Measurements from ENCODE around the gene EYA2. TPM values are rescaled to one million over a fixed set of nuclear protein-coding genes. Genes with fewer than 3 reads are reported as not detected.
"Not testable (repeated sequence)": the region's sequence is repeated elsewhere in the genome, so short reads cannot be mapped to it uniquely, and the experiment has no call there.

Gene EYA2
- total and polyA plus RNA-seq, 2 donors (not counting 1 experiment from before 2014, with no cell fraction given): 1.1 to 2.8 TPM

DNA sequence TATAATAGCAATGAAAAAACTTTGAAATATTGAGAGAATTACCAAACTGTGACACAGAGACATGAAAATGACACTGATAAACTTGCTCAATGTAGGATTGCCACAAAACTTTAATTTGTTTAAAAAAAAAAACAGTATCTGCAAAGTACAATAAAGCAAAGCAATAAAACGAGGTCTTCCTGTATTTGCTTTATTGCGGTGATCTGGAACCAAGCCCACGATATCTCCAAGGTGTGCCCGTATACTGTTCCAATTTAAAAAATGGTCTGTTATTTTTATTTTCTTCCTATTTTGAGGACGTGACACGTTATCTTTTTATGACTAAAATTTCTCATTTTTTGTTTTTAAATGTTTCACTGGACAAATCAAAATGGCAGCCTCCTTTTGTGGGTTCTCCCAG is 25.5 kb downstream of the EYA2 start:
- H3K4me3 ChIP-seq (ENCODE audit: control extremely low read depth in 1 of 5, extremely low read depth in 1 of 5, insufficient read depth in 1 of 5, low read depth in 2 of 5, low read length in 4 of 5): no peak overlapping the region
- Mint-ChIP-seq H3K4me3 (no peak overlapping the region), H3K9me3 (ENCODE audit: insufficient read depth) (peaks cover 8% of the 10 kb centered on the region), H3K4me1 (no peaks in the 10 kb centered on the region), H3K27ac (no peak overlapping the region), H3K27me3 (peaks cover 22% of the 10 kb centered on the region)
- no peaks in the 10 kb centered on the region for H3K27me3 ChIP-seq (replicated peaks in 1 of 4; ENCODE audit: control extremely low read depth in 1 of 4, control insufficient read depth in 3 of 4, insufficient read depth in 4 of 4, low read length in 3 of 4)
- H4K20me1 ChIP-seq (ENCODE audit: control insufficient read depth, insufficient read depth, low read length, poor library complexity, severe bottlenecking): no peaks in the 10 kb centered on the region
- POLR2A ChIA-PET: no interaction called here
- intact Hi-C loops (cut with micrococcal nuclease): no loop called here
- H3K9me3 ChIP-seq (ENCODE audit: control extremely low read depth in 1 of 3, control insufficient read depth in 2 of 3, insufficient read depth in 1 of 3, low read length in 2 of 3): no peaks in the 10 kb centered on the region
- ATAC-seq (ENCODE audit: low read depth) (no peak), DNase-seq (no peak)
- no peaks in the 10 kb centered on the region for H3K79me2 ChIP-seq (ENCODE audit: control insufficient read depth, insufficient read depth, low read length)
- H3K36me3 ChIP-seq (replicated peaks in 1 of 2; ENCODE audit: control extremely low read depth in 1 of 2, control insufficient read depth in 1 of 2, extremely low read depth in 1 of 2, insufficient read depth in 2 of 2, low read length in 1 of 2): no peaks in the 10 kb centered on the region
- no peak overlapping the region for H3K9ac ChIP-seq (ENCODE audit: low read length)
- no peak overlapping the region for H2AFZ ChIP-seq (ENCODE audit: insufficient read depth, low read depth, low read length, poor library complexity, severe bottlenecking)
- H3K27ac ChIP-seq (ENCODE audit: low read length in 2 of 2): no peak overlapping the region
- H3K4me1 ChIP-seq (ENCODE audit: control insufficient read depth in 2 of 2, insufficient read depth in 2 of 2, low read length in 2 of 2): no peaks in the 10 kb centered on the region
- 95% methylated on average over 3 of the region's 6 CpGs for WGBS (ENCODE audit: insufficient coverage)
- CTCF ChIA-PET: no interaction called here
- TF ChIP-seq CTCF (IDR thresholded peaks at IDR 0.05) (no peak), EZH2 (IDR thresholded peaks at IDR 0.05; ENCODE audit: borderline replicate concordance, insufficient read depth, low read depth, low read length, poor library complexity, severe bottlenecking) (no peak)
- H3K4me2 ChIP-seq (replicated peaks; ENCODE audit: low read depth, low read length, poor library complexity, severe bottlenecking): no peak overlapping the region

DNA sequence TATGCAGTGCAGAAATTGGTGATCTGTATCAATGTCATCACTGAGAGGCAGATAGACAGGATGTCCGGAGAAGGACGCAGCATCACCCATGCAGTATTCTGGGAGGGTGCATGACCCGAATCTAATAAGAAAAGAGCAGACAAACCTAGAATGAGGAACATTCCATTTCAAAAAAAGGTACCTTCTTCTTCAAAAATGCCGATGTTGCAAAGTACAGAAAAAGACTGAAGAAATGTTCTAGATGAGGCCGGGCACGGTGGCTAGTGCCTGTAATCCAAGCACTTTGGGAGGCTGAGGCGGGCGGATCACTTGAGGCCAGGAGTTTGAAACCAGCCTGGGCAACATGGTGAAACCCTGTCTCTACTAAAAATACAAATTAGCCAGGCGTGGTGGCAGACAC is 28.2 kb downstream of the EYA2 start:
- H4K20me1 ChIP-seq (ENCODE audit: control insufficient read depth, insufficient read depth, low read length, poor library complexity, severe bottlenecking); H3K4me3 Mint-ChIP-seq; DNase-seq; H3K9me3 ChIP-seq (ENCODE audit: control extremely low read depth in 1 of 3, control insufficient read depth in 2 of 3, insufficient read depth in 1 of 3, low read length in 2 of 3); H3K4me3 ChIP-seq (ENCODE audit: control extremely low read depth in 1 of 5, extremely low read depth in 1 of 5, insufficient read depth in 1 of 5, low read depth in 2 of 5, low read length in 4 of 5); H3K79me2 ChIP-seq (ENCODE audit: control insufficient read depth, insufficient read depth, low read length); H3K4me1 ChIP-seq (ENCODE audit: control insufficient read depth in 2 of 2, insufficient read depth in 2 of 2, low read length in 2 of 2); H3K27ac Mint-ChIP-seq; H3K4me2 ChIP-seq (replicated peaks; ENCODE audit: low read depth, low read length, poor library complexity, severe bottlenecking); CTCF ChIA-PET; H3K9me3 Mint-ChIP-seq (ENCODE audit: insufficient read depth); H3K27ac ChIP-seq (ENCODE audit: low read length in 2 of 2); H3K9ac ChIP-seq (ENCODE audit: low read length); H3K27me3 ChIP-seq (replicated peaks in 1 of 4; ENCODE audit: control extremely low read depth in 1 of 4, control insufficient read depth in 3 of 4, insufficient read depth in 4 of 4, low read length in 3 of 4); H3K36me3 ChIP-seq (replicated peaks in 1 of 2; ENCODE audit: control extremely low read depth in 1 of 2, control insufficient read depth in 1 of 2, extremely low read depth in 1 of 2, insufficient read depth in 2 of 2, low read length in 1 of 2); H3K4me1 Mint-ChIP-seq; ATAC-seq (ENCODE audit: low read depth); H2AFZ ChIP-seq (ENCODE audit: insufficient read depth, low read depth, low read length, poor library complexity, severe bottlenecking); POLR2A ChIA-PET; intact Hi-C loops (cut with micrococcal nuclease): not testable (repeated sequence)
- WGBS (ENCODE audit: insufficient coverage): 98% methylated on average over 8 of the region's 9 CpGs
- peaks cover 30% of the 10 kb centered on the region for H3K27me3 Mint-ChIP-seq

All from B cell (primary cell).